HepG2 (cell line): ENCODE data around the gene RAB3A. TPM values are rescaled to one million over a fixed set of nuclear protein-coding genes. Genes with fewer than 3 reads are reported as not detected.
A peak's percentile ranks its signal among the peaks of the same experiment; 100 is the strongest.

Source experiments
- CEBPB ChIP-seq: IDR thresholded peaks from 2 replicates; pipeline ENCODE4 v1.6.1; 2011; ENCODE audit warnings: low read depth, low read length, improper control_type of control experiment, borderline replicate concordance
- CENPX ChIP-seq: sonication (generic); formaldehyde crosslinking; IDR thresholded peaks from 2 replicates; pipeline ENCODE4 v1.9.0; 2021; ENCODE audit warnings: mild to moderate bottlenecking, missing genetic modification reagents, moderate library complexity
- GTF3A ChIP-seq: sonication (generic); formaldehyde crosslinking; conservative IDR thresholded peaks from 2 replicates; pipeline ENCODE4 v1.4.0; 2020; ENCODE audit warnings: mild to moderate bottlenecking, missing genetic modification reagents
- MAF1 ChIP-seq: sonication (generic); formaldehyde crosslinking; IDR thresholded peaks from 2 replicates; pipeline ENCODE4 v1.5.0; 2020; ENCODE audit warnings: missing genetic modification reagents, borderline replicate concordance
- MAFF ChIP-seq: IDR thresholded peaks from 2 replicates; pipeline ENCODE4 v1.6.1; 2011; ENCODE audit warnings: low read depth, low read length, improper control_type of control experiment
- MIER3 ChIP-seq: IDR thresholded peaks from 2 replicates; pipeline ENCODE4 v1.6.1; 2016; ENCODE audit warnings: missing compliant biosample characterization, borderline replicate concordance
- ZBTB7A ChIP-seq: sonication (generic); formaldehyde crosslinking; IDR thresholded peaks from 2 replicates; pipeline ENCODE4 v1.8.0; 2022; ENCODE audit warnings: mild to moderate bottlenecking, missing genetic modification reagents
- ZNF501 ChIP-seq: sonication (generic); formaldehyde crosslinking; IDR thresholded peaks from 2 replicates; pipeline ENCODE4 v1.5.1; 2020; ENCODE audit warnings: mild to moderate bottlenecking, moderate library complexity, missing genetic modification reagents
- ZNF550 ChIP-seq: sonication (generic); formaldehyde crosslinking; IDR thresholded peaks from 2 replicates; pipeline ENCODE4 v1.4.0; 2020; ENCODE audit warnings: mild to moderate bottlenecking, missing genetic modification reagents, borderline replicate concordance
- ZNF614 ChIP-seq: IDR thresholded peaks from 2 replicates; pipeline ENCODE4 v1.6.1; 2018; ENCODE audit warnings: missing biosample characterization, missing genetic modification reagents, inconsistent platforms, borderline replicate concordance
- ZNF670 ChIP-seq: sonication (generic); formaldehyde crosslinking; IDR thresholded peaks from 2 replicates; pipeline ENCODE4 v1.8.0; 2022; ENCODE audit warnings: mild to moderate bottlenecking, missing genetic modification reagents, borderline replicate concordance
- polyA plus RNA-seq, 8 experiments: library from polyadenylated mRNA; depleted of rRNA in 3 of 8; stranded (reverse) in 7 of 8; unstranded in 1 of 8; fragments of >200 nt; fragmentation: Illumina TruSeq in 4 of 8; extraction: Trizol in 4 of 8; gene quantifications; 2 replicates each; pipeline versions ENCODE4 v1.2.1 to v1.2.3, GENCODE V29; 2011 to 2016; ENCODE audit warnings: low read depth in 4 of 8, missing spikeins in 1 of 8, mixed read lengths in 1 of 8; ENCODE audit not compliant: insufficient read depth in 1 of 8
- total RNA-seq, 5 experiments: library from RNA; depleted of rRNA; stranded (reverse); fragments of >200 nt; fragmentation: Illumina TruSeq; extraction: Trizol; gene quantifications; 2 replicates each; pipeline ENCODE4 v1.2.3, GENCODE V29; 2016; ENCODE audit warnings: low read depth in 1 of 5
- TF ChIP-seq, protein P1 (sequence below): sonication (generic); formaldehyde crosslinking; IDR thresholded peaks from one replicate; pipeline ENCODE4 v1.5.1; 2020; ENCODE audit warnings: mild to moderate bottlenecking, missing genetic modification reagents; ENCODE audit errors: not compliant biosample characterization
- TF ChIP-seq, protein P2 (sequence below): sonication (generic); formaldehyde crosslinking; IDR thresholded peaks from 2 replicates; pipeline ENCODE4 v1.4.0; 2020; ENCODE audit warnings: missing genetic modification reagents
- TF ChIP-seq, protein P3 (sequence below): sonication (generic); formaldehyde crosslinking; IDR thresholded peaks from 2 replicates; pipeline ENCODE4 v1.8.1; 2023; ENCODE audit warnings: mild to moderate bottlenecking, missing genetic modification reagents

The RAB3A gene
- total and polyA plus RNA-seq, 2 of the 13 experiments (the other 11 are each of a cell fraction or from before 2014, with no cell fraction given), result 0.58 to 0.98 TPM

DNA sequence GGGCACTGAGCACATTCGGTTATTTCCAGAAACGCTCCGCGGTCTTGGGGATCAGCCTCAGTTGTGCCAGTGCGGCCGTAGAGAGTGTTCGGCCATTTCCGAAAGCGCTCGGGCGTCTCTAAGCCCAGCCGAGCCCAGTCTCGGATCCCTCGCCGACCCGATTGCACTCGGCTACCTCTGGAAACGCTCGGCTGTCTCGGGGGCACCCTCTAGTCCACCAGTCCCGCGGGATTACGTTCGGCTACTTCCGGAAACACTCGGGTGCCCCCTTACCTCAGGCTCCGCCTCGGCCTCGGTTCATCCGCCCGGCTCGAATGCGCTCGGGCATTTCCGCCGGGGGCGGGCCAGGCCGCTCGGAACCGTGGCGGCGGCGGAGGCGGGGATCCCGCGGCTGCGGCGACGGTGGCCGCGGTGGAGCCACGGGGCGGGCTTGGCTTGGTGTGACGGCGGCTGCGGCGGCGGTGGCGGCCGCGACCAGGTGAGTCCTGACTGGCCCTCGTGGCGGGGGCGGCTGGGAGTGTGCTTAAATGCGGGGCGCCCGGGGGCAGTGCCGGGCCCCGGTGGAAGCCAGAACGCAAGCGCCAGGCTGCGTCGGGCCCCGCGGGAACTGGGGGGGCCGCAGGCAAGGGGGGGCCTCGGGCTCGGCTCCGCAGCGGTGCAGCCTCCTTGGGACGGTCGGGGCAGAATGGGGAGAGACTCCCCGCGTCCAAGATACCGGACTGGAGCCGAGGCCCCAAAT is 50.9 kb downstream of the RAB3A start, which contains the start of gene PIK3R2 (continued):
- TF ChIP-seq, protein P1, sequence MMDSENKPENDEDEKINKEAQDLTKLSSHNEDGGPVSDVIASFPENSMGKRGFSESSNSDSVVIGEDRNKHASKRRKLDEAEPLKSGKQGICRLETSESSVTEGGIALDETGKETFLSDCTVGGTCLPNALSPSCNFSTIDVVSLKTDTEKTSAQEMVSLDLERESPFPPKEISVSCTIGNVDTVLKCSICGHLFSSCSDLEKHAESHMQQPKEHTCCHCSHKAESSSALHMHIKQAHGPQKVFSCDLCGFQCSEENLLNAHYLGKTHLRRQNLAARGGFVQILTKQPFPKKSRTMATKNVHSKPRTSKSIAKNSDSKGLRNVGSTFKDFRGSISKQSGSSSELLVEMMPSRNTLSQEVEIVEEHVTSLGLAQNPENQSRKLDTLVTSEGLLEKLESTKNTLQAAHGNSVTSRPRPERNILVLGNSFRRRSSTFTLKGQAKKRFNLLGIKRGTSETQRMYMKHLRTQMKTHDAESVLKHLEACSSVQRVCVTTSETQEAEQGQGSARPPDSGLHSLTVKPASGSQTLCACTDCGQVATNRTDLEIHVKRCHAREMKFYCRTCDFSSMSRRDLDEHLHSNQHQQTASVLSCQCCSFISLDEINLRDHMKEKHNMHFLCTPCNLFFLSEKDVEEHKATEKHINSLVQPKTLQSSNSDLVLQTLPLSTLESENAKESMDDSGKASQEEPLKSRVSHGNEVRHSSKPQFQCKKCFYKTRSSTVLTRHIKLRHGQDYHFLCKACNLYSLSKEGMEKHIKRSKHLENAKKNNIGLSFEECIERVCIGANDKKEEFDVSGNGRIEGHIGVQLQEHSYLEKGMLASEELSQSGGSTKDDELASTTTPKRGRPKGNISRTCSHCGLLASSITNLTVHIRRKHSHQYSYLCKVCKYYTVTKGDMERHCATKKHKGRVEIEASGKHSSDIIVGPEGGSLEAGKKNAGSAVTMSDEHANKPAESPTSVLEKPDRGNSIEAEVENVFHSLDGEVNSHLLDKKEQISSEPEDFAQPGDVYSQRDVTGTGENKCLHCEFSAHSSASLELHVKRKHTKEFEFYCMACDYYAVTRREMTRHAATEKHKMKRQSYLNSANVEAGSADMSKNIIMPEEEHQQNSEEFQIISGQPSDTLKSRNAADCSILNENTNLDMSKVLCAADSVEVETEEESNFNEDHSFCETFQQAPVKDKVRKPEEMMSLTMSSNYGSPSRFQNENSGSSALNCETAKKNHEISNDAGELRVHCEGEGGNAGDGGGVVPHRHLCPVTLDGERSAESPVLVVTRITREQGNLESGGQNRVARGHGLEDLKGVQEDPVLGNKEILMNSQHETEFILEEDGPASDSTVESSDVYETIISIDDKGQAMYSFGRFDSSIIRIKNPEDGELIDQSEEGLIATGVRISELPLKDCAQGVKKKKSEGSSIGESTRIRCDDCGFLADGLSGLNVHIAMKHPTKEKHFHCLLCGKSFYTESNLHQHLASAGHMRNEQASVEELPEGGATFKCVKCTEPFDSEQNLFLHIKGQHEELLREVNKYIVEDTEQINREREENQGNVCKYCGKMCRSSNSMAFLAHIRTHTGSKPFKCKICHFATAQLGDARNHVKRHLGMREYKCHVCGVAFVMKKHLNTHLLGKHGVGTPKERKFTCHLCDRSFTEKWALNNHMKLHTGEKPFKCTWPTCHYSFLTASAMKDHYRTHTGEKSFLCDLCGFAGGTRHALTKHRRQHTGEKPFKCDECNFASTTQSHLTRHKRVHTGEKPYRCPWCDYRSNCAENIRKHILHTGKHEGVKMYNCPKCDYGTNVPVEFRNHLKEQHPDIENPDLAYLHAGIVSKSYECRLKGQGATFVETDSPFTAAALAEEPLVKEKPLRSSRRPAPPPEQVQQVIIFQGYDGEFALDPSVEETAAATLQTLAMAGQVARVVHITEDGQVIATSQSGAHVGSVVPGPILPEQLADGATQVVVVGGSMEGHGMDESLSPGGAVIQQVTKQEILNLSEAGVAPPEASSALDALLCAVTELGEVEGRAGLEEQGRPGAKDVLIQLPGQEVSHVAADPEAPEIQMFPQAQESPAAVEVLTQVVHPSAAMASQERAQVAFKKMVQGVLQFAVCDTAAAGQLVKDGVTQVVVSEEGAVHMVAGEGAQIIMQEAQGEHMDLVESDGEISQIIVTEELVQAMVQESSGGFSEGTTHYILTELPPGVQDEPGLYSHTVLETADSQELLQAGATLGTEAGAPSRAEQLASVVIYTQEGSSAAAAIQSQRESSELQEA (CRISPR knock-in tag), result no peak
- TF ChIP-seq, protein P2, sequence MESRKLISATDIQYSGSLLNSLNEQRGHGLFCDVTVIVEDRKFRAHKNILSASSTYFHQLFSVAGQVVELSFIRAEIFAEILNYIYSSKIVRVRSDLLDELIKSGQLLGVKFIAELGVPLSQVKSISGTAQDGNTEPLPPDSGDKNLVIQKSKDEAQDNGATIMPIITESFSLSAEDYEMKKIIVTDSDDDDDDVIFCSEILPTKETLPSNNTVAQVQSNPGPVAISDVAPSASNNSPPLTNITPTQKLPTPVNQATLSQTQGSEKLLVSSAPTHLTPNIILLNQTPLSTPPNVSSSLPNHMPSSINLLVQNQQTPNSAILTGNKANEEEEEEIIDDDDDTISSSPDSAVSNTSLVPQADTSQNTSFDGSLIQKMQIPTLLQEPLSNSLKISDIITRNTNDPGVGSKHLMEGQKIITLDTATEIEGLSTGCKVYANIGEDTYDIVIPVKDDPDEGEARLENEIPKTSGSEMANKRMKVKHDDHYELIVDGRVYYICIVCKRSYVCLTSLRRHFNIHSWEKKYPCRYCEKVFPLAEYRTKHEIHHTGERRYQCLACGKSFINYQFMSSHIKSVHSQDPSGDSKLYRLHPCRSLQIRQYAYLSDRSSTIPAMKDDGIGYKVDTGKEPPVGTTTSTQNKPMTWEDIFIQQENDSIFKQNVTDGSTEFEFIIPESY (CRISPR knock-in tag), result no peak
- TF ChIP-seq CENPX (CRISPR knock-in tag) (no peak), ZNF501 (CRISPR knock-in tag) (peak; percentile 66; the same call in 1 of the 2 replicates), ZNF614 (CRISPR knock-in tag) (no peak), ZNF550 (CRISPR knock-in tag) (no peak), MIER3 (CRISPR knock-in tag) (peak; percentile 16; the same call in 1 of the 2 replicates), ZNF670 (CRISPR knock-in tag) (no peak), GTF3A (CRISPR knock-in tag) (no peak), MAFF (no peak), CEBPB (no peak), MAF1 (no peak), ZBTB7A (CRISPR knock-in tag) (peak; percentile 31; the same call in 1 of the 2 replicates)
- TF ChIP-seq, protein P3, sequence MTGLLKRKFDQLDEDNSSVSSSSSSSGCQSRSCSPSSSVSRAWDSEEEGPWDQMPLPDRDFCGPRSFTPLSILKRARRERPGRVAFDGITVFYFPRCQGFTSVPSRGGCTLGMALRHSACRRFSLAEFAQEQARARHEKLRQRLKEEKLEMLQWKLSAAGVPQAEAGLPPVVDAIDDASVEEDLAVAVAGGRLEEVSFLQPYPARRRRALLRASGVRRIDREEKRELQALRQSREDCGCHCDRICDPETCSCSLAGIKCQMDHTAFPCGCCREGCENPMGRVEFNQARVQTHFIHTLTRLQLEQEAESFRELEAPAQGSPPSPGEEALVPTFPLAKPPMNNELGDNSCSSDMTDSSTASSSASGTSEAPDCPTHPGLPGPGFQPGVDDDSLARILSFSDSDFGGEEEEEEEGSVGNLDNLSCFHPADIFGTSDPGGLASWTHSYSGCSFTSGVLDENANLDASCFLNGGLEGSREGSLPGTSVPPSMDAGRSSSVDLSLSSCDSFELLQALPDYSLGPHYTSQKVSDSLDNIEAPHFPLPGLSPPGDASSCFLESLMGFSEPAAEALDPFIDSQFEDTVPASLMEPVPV (CRISPR knock-in tag), result peak; percentile 45; the same call in 1 of the 2 replicates
